A549 (cell line): ENCODE data around the gene STK16.

ENCODE experiments used
- CEBPB ChIP-seq, 2 experiments: fragments of >200 bp in 1 of 2; sonication (Bioruptor Twin) in 1 of 2; formaldehyde crosslinking in 1 of 2; IDR thresholded peaks; 2 replicates each; pipeline ENCODE4 v1.6.1; 2012 to 2016
- MAFK ChIP-seq: fragments of 450-650 bp; IDR thresholded peaks from 2 replicates; pipeline ENCODE4 v1.6.1; 2014; ENCODE audit not compliant: partially characterized antibody
- MYC ChIP-seq: IDR thresholded peaks from 2 replicates; pipeline ENCODE4 v1.6.1; 2012; ENCODE audit warnings: mild to moderate bottlenecking, inconsistent platforms, low read length, improper control_type of control experiment, borderline replicate concordance
- POLR2A ChIP-seq: IDR thresholded peaks from 2 replicates; pipeline ENCODE4 v1.6.1; 2012; ENCODE audit warnings: mild to moderate bottlenecking, low read length
- RFX5 ChIP-seq: fragments of 450-650 bp; IDR thresholded peaks from 2 replicates; pipeline ENCODE4 v1.7.1; 2014; ENCODE audit warnings: antibody characterized with exemption, mild to moderate bottlenecking, moderate library complexity
- ZNF302 ChIP-seq: fragments of 250-450 bp; sonication (Bioruptor Pico); IDR thresholded peaks from 2 replicates; pipeline ENCODE4 v1.9.0; 2021; ENCODE audit warnings: inconsistent platforms, mild to moderate bottlenecking, moderate library complexity
- TF ChIP-seq, protein P1 (sequence below): fragments of >200 bp; sonication (Bioruptor Twin); formaldehyde crosslinking; IDR thresholded peaks from 3 replicates; pipeline ENCODE4 v1.5.1; 2016
- TF ChIP-seq, protein P2 (sequence below): fragments of 150-350 bp; IDR thresholded peaks from 2 replicates; pipeline ENCODE4 v1.6.1; 2014; ENCODE audit warnings: low read depth, mild to moderate bottlenecking, low read length

DNA sequence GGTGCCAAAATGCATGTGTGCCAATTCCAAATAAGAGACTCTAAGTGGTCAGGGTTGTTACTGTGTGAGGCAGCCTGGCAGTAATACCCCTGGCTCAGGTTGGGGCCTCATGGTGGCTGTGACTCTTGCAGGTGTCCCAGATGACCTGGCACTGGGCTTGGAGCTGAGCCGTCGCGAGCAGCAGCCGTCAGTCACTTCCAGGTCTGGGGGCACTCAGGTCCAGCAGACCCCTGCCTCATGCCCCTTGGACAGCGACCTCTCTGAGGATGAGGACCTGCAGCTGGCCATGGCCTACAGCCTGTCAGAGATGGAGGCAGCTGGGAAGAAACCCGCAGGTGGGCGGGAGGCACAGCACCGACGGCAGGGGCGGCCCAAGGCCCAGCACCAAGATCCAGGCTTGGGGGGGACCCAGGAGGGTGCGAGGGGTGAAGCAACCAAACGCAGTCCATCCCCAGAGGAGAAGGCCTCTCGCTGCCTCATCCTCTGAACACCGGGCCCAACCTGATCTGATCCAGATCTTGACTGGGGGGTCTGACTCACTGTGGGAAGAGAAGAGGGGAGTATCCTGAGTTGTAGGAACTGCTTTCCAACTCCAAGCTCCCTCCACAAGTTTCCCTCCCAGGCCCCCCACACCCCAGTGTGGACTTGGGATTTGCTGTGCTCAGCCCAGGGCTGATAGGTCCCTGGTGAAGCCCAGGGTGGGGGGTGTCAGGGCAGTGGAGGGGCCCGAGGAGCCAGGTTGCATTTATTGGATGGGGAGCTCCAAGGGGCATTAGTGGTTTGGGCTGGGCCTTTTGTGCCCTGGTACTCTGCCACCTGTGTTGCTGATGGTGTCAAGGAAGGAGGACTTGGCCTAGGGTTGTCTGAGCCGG is 39.5 kb downstream of the STK16 start:
- TF ChIP-seq, protein P1, sequence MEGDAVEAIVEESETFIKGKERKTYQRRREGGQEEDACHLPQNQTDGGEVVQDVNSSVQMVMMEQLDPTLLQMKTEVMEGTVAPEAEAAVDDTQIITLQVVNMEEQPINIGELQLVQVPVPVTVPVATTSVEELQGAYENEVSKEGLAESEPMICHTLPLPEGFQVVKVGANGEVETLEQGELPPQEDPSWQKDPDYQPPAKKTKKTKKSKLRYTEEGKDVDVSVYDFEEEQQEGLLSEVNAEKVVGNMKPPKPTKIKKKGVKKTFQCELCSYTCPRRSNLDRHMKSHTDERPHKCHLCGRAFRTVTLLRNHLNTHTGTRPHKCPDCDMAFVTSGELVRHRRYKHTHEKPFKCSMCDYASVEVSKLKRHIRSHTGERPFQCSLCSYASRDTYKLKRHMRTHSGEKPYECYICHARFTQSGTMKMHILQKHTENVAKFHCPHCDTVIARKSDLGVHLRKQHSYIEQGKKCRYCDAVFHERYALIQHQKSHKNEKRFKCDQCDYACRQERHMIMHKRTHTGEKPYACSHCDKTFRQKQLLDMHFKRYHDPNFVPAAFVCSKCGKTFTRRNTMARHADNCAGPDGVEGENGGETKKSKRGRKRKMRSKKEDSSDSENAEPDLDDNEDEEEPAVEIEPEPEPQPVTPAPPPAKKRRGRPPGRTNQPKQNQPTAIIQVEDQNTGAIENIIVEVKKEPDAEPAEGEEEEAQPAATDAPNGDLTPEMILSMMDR: no peak
- TF ChIP-seq CEBPB (IDR thresholded peaks at IDR 0.05) (no peak), MYC (no peak), ZNF302 (CRISPR knock-in tag) (no peak), MAFK (no peak), POLR2A (no peak), RFX5 (no peak)
- TF ChIP-seq, protein P2, sequence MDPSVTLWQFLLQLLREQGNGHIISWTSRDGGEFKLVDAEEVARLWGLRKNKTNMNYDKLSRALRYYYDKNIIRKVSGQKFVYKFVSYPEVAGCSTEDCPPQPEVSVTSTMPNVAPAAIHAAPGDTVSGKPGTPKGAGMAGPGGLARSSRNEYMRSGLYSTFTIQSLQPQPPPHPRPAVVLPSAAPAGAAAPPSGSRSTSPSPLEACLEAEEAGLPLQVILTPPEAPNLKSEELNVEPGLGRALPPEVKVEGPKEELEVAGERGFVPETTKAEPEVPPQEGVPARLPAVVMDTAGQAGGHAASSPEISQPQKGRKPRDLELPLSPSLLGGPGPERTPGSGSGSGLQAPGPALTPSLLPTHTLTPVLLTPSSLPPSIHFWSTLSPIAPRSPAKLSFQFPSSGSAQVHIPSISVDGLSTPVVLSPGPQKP: no peak
